GM18519 (cell line): Measurements from ENCODE around the gene CARNS1.

ENCODE experiments used
- ATAC-seq: cut with Tn5 transposase; IDR thresholded peaks from one replicate; pipeline ENCODE4 v1.9.1; 2021; ENCODE audit warnings: mild to moderate bottlenecking, moderate library complexity; ENCODE audit not compliant: unreplicated experiment, low FRiP score

Gene CARNS1

GRCh38 chr11:67440229-67441097 lies 25.0 kb downstream of the CARNS1 start:
- ATAC-seq = no peak

GRCh38 chr11:67441098-67441563 lies 25.7 kb downstream of the CARNS1 start:
- no peak for ATAC-seq

GRCh38 chr11:67441731-67442351 lies 26.4 kb downstream of the CARNS1 start:
- no peak for ATAC-seq

- ATAC-seq = no peak
Observed at GRCh38 chr11:67442504-67443404, 27.3 kb downstream of the CARNS1 start.

- no peak for ATAC-seq
Observed at GRCh38 chr11:67445515-67445914, 30.0 kb downstream of the CARNS1 start.

- ATAC-seq = no peak
Observed at GRCh38 chr11:67448220-67448609, 32.7 kb downstream of the CARNS1 start.

GRCh38 chr11:67449116-67449844 lies 33.8 kb downstream of the CARNS1 start:
- ATAC-seq = no peak

GRCh38 chr11:67450796-67451657 lies 35.5 kb downstream of the CARNS1 start:
- ATAC-seq = no peak

GRCh38 chr11:67451658-67451976 lies 36.1 kb downstream of the CARNS1 start:
- ATAC-seq = no peak

- no peak for ATAC-seq
Observed at GRCh38 chr11:67452141-67452952, 36.9 kb downstream of the CARNS1 start, which contains the start of gene GPR152. Gene GPR152 (minus strand): TSS chr11:67452729. CDS start chr11:67452724, 5 bp downstream.

- no peak for ATAC-seq
Observed at GRCh38 chr11:67453816-67454732, 38.6 kb downstream of the CARNS1 start.

GRCh38 chr11:67455054-67455453 lies 39.6 kb downstream of the CARNS1 start, which contains the start of gene CABP4:
Gene CABP4 (plus strand): TSS chr11:67455354. CDS start chr11:67455424, 70 bp downstream.
- no peak for ATAC-seq

- no peak for ATAC-seq
Observed at GRCh38 chr11:67456068-67456705, 40.7 kb downstream of the CARNS1 start.

- no peak for ATAC-seq
Observed at GRCh38 chr11:67457453-67457852, 42.0 kb downstream of the CARNS1 start.

GRCh38 chr11:67458266-67458665 lies 42.8 kb downstream of the CARNS1 start:
- no peak for ATAC-seq

GRCh38 chr11:67463186-67463585 lies 47.7 kb downstream of the CARNS1 start:
- ATAC-seq = no peak
